Uterus (tissue), 2 donors: Measurements from ENCODE around the gene TNKS1BP1.

ENCODE experiments used
- POLR2A ChIP-seq, 2 donors: fragments of 450-650 bp; IDR thresholded peaks; one replicate each; pipeline ENCODE4 v1.6.1; 2016; ENCODE audit warnings: antibody characterized with exemption in 2 of 2, mild to moderate bottlenecking in 1 of 2, moderate library complexity in 1 of 2
- TF ChIP-seq, protein P1 (sequence below), 4 experiments: fragments of 200-600 bp in 2 of 4; fragments of 450-650 bp in 2 of 4; sonication (generic) in 2 of 4; IDR thresholded peaks; one replicate each; pipeline ENCODE4 v1.5.1; 2016 to 2019; ENCODE audit warnings: antibody characterized with exemption in 4 of 4, mild to moderate bottlenecking in 2 of 4, moderate library complexity in 1 of 4

DNA sequence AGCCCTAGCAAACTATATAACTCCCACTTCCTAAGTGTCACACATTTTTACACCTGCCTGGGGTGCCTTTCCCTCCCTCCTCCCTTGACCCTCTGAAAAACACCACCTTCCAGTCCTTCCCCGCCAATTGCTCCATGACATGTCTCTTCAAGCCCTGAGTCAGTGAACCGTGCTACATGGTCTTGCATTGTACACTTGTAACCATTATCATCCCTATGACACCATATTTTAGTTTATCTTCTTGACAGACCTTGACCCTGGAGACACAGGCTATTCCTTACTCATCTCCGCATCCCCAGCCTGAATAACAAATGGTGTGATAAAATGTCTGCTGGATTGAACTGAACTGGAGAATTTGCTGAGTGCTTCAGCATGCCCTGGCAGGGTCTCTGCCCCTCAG, 36.9 kb downstream of the TNKS1BP1 start:
- TF ChIP-seq POLR2A (IDR thresholded peaks at IDR 0.05): no peak
- TF ChIP-seq, protein P1, sequence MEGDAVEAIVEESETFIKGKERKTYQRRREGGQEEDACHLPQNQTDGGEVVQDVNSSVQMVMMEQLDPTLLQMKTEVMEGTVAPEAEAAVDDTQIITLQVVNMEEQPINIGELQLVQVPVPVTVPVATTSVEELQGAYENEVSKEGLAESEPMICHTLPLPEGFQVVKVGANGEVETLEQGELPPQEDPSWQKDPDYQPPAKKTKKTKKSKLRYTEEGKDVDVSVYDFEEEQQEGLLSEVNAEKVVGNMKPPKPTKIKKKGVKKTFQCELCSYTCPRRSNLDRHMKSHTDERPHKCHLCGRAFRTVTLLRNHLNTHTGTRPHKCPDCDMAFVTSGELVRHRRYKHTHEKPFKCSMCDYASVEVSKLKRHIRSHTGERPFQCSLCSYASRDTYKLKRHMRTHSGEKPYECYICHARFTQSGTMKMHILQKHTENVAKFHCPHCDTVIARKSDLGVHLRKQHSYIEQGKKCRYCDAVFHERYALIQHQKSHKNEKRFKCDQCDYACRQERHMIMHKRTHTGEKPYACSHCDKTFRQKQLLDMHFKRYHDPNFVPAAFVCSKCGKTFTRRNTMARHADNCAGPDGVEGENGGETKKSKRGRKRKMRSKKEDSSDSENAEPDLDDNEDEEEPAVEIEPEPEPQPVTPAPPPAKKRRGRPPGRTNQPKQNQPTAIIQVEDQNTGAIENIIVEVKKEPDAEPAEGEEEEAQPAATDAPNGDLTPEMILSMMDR (IDR thresholded peaks at IDR 0.05): no peak
